ENCODE measurements around the gene MC1R.

DNA sequence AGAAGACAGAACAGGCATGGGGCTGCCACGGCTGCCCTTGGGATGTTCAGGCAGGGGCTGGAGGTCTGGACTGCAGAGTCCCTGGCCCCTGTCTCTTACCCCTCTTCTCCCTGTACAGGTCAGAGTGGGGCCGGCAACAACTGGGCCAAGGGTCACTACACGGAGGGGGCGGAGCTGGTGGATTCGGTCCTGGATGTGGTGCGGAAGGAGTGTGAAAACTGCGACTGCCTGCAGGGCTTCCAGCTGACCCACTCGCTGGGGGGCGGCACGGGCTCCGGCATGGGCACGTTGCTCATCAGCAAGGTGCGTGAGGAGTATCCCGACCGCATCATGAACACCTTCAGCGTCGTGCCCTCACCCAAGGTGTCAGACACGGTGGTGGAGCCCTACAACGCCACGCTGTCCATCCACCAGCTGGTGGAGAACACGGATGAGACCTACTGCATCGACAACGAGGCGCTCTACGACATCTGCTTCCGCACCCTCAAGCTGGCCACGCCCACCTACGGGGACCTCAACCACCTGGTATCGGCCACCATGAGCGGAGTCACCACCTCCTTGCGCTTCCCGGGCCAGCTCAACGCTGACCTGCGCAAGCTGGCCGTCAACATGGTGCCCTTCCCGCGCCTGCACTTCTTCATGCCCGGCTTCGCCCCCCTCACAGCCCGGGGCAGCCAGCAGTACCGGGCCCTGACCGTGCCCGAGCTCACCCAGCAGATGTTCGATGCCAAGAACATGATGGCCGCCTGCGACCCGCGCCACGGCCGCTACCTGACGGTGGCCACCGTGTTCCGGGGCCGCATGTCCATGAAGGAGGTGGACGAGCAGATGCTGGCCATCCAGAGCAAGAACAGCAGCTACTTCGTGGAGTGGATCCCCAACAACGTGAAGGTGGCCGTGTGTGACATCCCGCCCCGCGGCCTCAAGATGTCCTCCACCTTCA is 16.2 kb downstream of the MC1R start:
- TF ChIP-seq, protein P1, sequence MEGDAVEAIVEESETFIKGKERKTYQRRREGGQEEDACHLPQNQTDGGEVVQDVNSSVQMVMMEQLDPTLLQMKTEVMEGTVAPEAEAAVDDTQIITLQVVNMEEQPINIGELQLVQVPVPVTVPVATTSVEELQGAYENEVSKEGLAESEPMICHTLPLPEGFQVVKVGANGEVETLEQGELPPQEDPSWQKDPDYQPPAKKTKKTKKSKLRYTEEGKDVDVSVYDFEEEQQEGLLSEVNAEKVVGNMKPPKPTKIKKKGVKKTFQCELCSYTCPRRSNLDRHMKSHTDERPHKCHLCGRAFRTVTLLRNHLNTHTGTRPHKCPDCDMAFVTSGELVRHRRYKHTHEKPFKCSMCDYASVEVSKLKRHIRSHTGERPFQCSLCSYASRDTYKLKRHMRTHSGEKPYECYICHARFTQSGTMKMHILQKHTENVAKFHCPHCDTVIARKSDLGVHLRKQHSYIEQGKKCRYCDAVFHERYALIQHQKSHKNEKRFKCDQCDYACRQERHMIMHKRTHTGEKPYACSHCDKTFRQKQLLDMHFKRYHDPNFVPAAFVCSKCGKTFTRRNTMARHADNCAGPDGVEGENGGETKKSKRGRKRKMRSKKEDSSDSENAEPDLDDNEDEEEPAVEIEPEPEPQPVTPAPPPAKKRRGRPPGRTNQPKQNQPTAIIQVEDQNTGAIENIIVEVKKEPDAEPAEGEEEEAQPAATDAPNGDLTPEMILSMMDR (conservative IDR thresholded peaks at IDR 0.05) = no peak
- no peak for TF ChIP-seq EZH2 (IDR thresholded peaks at IDR 0.05; ENCODE audit: low read depth)
